WERI-Rb-1 (cell line): ENCODE results near the gene ABLIM2.

ENCODE experiments used
- DNase-seq: peaks from one replicate; pipeline ENCODE4 v3.0.0-alpha.2; 2020
- H3K27ac ChIP-seq: fragments of 250-450 bp; sonication (Bioruptor Pico); 2 replicates; pipeline ENCODE4 v1.5.1; 2020; ENCODE audit warnings: mild to moderate bottlenecking, moderate library complexity
- H3K27me3 ChIP-seq: fragments of 250-450 bp; sonication (Bioruptor Pico); 2 replicates; pipeline ENCODE4 v1.5.1; 2021; ENCODE audit warnings: mild to moderate bottlenecking, low read depth, moderate library complexity; ENCODE audit not compliant: insufficient read depth, severe bottlenecking
- H3K36me3 ChIP-seq: fragments of 250-450 bp; sonication (Bioruptor Pico); 2 replicates; pipeline ENCODE4 v1.5.1; 2020; ENCODE audit warnings: mild to moderate bottlenecking, moderate library complexity
- H3K4me3 ChIP-seq: 2 replicates; pipeline ENCODE4 v1.5.1; 2011; ENCODE audit warnings: low read depth, mild to moderate bottlenecking, control low read depth, low read length
- H3K9me3 ChIP-seq: fragments of 250-450 bp; sonication (Bioruptor Pico); 2 replicates; pipeline ENCODE4 v1.5.1; 2021; ENCODE audit warnings: mild to moderate bottlenecking, moderate library complexity; ENCODE audit not compliant: severe bottlenecking
- CTCF ChIP-seq: IDR thresholded peaks from 2 replicates; pipeline ENCODE4 v1.5.1; 2011; ENCODE audit warnings: low read depth, mild to moderate bottlenecking, control low read depth, inconsistent platforms, low read length

ABLIM2 gene

GRCh38 chr4:8026453-8026852 is 132.2 kb downstream of the ABLIM2 start:
- no peaks in the 10 kb centered on the region for H3K9me3 ChIP-seq
- no peaks in the 10 kb centered on the region for H3K36me3 ChIP-seq
- TF ChIP-seq CTCF, result no peak
- DNase-seq, result no peak
- no peak overlapping the region for H3K27ac ChIP-seq
- no peaks in the 10 kb centered on the region for H3K27me3 ChIP-seq
- no peak overlapping the region for H3K4me3 ChIP-seq

GRCh38 chr4:8025668-8026067 is 132.9 kb downstream of the ABLIM2 start:
- TF ChIP-seq CTCF, result no peak
- H3K27me3 ChIP-seq, result no peaks in the 10 kb centered on the region
- H3K9me3 ChIP-seq, result no peaks in the 10 kb centered on the region
- DNase-seq, result no peak
- no peak overlapping the region for H3K4me3 ChIP-seq
- no peaks in the 10 kb centered on the region for H3K36me3 ChIP-seq
- no peak overlapping the region for H3K27ac ChIP-seq

GRCh38 chr4:8024073-8024786 is 134.4 kb downstream of the ABLIM2 start:
- H3K9me3 ChIP-seq, result no peaks in the 10 kb centered on the region
- no peaks in the 10 kb centered on the region for H3K36me3 ChIP-seq
- TF ChIP-seq CTCF, result no peak
- no peak overlapping the region for H3K4me3 ChIP-seq
- H3K27ac ChIP-seq, result no peak overlapping the region
- no peak for DNase-seq
- H3K27me3 ChIP-seq, result no peaks in the 10 kb centered on the region

DNA sequence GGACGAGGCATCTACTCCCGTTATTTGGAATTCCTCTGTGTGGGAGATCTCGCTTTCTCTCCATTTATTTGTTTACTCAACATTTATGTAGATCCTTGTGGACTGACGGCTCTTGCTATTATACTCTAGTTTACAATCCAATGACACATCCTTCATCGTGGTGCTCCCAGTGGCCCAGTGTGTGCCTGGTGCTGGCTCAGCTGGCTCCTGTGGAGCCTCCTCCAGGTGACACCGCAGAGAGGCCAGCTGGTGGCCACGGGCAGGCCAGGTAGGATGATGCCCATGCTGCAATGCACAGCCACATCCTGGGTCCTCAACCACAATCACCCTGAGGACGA is 134.9 kb downstream of the ABLIM2 start:
- Histone ChIP-seq H3K4me3 (no peak overlapping the region), H3K27me3 (no peaks in the 10 kb centered on the region), H3K9me3 (no peaks in the 10 kb centered on the region), H3K27ac (no peak overlapping the region), H3K36me3 (no peaks in the 10 kb centered on the region)
- DNase-seq, result no peak
- TF ChIP-seq CTCF, result no peak

DNA sequence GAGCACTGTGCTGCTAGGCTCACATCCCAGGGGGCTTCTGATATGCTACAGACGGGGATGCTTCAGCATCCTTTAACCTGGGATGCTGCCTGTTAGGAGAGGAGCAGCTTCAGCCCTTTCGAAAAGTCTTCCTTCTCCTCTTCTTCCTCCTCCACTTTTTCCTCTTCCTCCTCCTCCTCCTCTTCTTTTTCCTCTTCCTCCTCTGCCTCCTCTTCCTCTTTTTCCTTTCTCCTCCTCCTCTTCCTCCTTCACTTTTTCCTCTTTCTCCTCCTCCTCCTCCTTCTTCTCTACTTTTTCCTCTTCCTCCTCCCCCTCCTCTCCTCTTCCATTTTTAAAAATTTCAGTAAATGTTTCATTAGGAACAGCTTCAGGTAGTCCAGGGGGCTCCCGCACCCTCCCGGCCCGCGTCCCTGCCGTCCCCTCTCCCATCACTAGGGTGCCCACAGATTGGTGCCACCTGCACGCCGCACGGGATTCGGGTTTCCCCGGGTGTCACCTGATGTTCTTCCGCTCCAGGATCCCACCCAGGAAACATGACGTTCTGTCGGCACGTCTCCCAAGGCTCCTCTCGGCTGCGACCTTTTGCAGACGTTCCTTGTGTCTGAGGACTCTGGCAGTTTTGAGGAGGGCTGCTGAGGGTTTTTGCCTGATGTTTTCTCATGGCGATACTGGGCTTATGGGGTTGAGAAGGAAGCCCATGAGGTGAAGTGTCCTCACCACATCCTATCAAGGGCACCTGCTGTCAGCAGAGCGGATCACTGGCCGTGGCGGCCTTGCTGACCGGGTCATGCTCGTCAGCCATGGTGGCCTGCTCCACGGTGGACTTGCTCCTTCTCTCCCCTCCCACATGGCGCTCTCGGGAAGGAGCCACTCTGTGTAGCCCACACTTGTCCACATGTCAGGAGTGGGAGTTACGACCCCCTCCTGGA is 135.6 kb downstream of the ABLIM2 start:
- no peaks in the 10 kb centered on the region for H3K9me3 ChIP-seq
- no peak overlapping the region for H3K4me3 ChIP-seq
- H3K27me3 ChIP-seq, result no peaks in the 10 kb centered on the region
- no peak for TF ChIP-seq CTCF
- H3K27ac ChIP-seq, result no peak overlapping the region
- DNase-seq, result no peak
- no peaks in the 10 kb centered on the region for H3K36me3 ChIP-seq
